Stimulated activated CD4-positive, alpha-beta T cell treated with anti-CD3 and anti-CD28 coated beads, Interleukin-12 subunit alpha, Interleukin-12 subunit beta, amount 100 ng/mL, for 24 hours (primary cell): ENCODE data around the gene CLUH.

ENCODE experiments used
- DNase-seq, 2 experiments: peaks; one replicate each; pipeline ENCODE4 v3.0.0-alpha.2; 2020; ENCODE audit warnings: low read depth in 2 of 2

CLUH gene, protein sequence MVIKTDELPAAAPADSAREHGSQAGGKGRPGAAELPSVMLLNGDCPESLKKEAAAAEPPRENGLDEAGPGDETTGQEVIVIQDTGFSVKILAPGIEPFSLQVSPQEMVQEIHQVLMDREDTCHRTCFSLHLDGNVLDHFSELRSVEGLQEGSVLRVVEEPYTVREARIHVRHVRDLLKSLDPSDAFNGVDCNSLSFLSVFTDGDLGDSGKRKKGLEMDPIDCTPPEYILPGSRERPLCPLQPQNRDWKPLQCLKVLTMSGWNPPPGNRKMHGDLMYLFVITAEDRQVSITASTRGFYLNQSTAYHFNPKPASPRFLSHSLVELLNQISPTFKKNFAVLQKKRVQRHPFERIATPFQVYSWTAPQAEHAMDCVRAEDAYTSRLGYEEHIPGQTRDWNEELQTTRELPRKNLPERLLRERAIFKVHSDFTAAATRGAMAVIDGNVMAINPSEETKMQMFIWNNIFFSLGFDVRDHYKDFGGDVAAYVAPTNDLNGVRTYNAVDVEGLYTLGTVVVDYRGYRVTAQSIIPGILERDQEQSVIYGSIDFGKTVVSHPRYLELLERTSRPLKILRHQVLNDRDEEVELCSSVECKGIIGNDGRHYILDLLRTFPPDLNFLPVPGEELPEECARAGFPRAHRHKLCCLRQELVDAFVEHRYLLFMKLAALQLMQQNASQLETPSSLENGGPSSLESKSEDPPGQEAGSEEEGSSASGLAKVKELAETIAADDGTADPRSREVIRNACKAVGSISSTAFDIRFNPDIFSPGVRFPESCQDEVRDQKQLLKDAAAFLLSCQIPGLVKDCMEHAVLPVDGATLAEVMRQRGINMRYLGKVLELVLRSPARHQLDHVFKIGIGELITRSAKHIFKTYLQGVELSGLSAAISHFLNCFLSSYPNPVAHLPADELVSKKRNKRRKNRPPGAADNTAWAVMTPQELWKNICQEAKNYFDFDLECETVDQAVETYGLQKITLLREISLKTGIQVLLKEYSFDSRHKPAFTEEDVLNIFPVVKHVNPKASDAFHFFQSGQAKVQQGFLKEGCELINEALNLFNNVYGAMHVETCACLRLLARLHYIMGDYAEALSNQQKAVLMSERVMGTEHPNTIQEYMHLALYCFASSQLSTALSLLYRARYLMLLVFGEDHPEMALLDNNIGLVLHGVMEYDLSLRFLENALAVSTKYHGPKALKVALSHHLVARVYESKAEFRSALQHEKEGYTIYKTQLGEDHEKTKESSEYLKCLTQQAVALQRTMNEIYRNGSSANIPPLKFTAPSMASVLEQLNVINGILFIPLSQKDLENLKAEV (N-terminal part only)

DNA sequence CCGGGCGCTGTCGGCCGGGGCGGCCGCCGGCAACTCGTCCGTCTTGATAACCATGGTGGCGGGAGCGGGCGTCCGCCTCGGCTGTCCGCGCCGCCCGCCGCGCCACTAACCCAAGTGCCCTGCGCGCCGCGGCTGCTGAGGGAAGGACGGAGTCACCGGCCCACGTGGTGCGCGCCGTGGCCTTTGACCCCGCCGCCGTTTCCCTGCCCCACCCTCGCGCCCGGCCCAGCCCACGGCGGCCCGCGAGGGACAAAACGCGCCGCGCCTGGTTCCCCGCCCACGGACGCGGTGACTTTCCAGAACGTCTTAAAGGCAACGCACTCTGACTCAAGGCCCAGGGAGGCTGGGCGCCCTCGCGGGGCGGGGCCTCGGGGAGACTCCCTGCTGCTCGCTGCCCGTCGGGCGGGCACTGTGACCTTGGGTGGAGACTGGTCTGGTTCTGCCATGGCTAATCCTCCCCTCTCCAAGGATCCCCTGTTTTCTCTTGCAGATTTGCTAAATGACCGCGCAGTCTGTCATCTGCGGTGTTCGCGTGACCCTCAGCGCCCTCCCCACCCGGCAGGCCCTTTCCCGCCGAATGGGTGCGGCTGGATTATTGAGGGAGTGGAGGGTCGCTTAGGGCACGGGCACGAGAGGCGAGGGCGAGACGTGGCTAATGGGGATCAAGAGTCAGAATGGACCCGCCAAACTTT, at the start of gene CLUH:
Gene CLUH, minus strand, starts transcription at position 157 of the 692 bp plus-strand sequence. Its CDS starts 103 bp downstream, at position 54.
- DNase-seq: peak; percentile 94 to 96

DNA sequence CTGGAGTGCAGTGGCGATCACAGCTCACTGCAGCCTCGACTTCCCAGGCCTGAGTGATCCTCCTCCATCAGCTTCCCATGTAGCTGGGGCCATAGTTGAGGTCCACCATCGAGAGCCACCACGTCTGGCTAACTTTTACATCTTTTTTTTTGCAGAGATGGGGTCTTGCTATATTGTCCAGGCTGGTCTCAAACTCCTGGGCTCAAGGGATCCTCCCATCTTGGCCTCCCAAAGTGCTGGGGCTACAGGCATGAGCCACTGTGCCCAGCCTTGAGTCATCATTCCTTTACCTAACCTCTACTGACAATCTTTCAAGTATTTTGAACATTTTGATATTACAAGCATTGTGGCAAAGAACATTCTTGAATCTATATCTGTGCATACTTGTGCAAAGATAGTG, 47.3 kb upstream of the CLUH start:
- no peak for DNase-seq

DNA sequence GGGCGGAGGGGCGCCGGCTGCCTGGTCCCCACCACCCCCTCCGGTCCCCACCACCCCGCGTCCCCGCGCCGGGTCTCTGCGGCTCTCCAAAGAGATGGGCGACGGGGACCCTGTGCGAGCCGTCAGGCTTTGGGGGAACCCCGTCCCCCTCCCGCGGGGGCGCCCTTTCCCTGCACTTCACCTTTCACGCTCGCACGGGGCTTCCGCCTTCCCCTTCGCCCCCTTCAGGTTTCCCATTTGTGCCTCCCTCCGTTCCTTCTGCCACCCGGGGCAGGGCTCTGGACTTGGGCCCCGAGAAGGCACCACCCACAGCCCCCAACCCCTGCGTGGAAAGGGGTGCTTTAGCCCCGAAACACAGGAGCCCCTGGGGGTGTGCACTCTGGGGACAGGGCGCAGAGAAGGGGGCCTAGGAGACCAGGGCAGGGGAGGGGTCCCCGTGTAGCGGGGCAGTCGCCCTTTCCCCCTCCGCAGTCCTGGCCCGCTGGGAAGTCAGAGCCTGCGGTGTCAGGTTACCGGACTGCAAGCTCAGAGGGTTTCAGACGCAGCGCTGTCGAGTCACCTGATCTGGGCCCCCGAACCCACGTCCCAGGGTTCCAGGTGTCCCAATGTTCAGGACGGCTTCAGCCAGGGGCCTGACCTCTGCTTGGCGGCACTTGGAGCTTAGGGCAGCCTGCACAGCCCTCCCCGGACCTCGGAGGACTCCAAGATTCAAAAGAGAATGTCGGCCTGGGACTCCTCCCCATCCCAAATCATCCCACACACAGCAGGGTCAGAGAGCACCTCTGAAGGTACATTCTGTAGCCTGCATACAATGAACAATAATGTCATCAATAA, 44.5 kb upstream of the CLUH start:
- DNase-seq: no peak

DNA sequence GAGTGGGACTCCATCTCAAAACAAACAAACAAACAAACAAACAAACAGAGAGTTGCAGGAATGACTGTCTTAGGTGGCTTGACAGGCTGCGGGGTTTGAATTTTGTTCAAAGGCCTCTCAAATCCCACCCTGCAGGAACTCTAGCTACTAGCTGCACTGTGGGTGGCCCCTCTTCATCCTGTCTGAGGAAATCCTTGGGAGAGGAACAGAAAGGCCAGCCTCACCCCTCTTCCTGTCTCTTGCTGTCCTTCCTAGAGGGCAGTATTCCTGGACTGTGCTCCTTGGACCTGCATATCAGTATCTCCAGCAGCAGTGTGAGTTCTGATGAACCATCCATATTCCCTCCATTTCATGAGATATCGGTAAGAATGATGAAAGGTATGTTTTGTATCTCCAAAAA, 39.9 kb upstream of the CLUH start:
- no peak for DNase-seq

DNA sequence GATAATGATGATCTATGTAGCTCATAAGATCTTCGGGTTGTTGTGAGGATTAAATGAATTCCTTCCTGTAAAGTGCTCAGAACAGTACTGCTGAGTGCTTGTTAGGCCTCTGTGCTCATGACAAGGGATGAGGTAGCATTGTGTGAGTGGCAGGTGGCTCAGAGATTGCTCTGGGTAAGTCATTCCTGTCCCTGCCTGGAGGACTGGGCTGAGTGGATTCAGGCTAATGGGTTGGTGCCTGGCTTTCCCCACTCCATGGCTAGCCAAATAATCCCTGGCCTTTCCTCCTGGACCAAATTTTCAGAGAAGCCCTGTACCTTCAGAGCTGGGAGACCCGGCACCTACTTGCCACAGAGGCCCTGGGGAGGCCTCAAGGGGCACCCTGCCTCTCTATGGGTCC, 39.2 kb upstream of the CLUH start:
- no peak for DNase-seq

DNA sequence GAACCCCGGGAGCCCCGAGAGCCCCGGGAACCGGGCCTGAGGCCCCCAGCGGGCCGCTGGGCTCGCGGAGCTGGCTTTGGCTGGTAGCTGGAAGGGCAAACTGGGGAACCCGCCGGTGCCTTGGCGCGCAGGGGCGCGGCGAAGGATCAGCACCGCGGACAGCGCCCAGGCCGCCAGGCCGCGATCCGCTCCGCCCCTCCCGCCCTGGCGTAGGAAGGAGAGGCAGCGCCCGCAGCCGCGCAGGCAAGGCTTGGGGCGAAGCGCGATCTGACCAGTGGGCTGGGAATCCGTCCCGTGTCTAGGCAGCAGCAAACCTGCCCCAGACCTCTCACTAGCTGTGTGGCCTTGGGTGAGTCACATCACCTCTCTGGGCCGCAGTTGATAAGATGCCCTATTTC, 38.2 kb upstream of the CLUH start:
- peak; percentile 47 to 66 for DNase-seq

DNA sequence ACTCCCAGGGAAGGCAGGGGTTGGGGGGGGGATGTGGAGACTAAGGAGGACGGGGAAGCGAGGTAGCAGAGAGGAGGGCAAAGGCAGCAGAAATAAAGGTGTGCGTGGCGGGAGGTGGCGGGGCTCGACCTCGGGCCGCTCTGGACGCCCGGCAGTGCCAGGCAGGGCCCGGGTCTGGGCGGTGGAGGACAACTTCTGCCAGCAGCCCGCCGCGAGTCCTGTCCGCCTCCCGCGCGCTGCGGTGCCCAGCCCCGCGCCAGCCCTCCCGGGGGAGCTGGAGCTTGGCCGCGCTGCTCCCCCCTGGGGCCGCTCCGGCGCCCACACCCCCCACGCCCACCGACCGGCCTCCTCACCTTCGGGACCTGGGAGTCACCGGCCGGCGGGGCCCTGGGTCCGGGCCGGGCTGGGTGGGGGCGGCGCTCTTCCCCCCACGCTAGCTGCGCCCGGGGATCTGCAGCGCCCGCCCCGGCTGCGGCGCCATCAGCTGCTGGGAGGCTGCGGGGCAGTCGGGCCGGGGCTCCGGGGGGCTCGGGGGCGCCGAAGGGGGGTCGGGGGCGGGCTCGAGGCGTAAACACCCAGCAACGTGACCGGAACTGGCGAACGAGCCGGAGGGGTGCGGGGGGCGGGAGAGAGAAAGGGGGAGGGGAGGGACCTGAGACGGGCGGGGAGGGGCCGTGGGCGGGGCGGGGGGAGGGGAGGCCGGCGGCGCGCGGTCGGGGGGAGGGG, 37.7 kb upstream of the CLUH start, which contains the start of gene CCDC92B:
Gene CCDC92B, minus strand, starts transcription at position 595 of the 726 bp plus-strand sequence. CDS start 14,507 bp downstream, outside the sequence.
- no peak for DNase-seq

DNA sequence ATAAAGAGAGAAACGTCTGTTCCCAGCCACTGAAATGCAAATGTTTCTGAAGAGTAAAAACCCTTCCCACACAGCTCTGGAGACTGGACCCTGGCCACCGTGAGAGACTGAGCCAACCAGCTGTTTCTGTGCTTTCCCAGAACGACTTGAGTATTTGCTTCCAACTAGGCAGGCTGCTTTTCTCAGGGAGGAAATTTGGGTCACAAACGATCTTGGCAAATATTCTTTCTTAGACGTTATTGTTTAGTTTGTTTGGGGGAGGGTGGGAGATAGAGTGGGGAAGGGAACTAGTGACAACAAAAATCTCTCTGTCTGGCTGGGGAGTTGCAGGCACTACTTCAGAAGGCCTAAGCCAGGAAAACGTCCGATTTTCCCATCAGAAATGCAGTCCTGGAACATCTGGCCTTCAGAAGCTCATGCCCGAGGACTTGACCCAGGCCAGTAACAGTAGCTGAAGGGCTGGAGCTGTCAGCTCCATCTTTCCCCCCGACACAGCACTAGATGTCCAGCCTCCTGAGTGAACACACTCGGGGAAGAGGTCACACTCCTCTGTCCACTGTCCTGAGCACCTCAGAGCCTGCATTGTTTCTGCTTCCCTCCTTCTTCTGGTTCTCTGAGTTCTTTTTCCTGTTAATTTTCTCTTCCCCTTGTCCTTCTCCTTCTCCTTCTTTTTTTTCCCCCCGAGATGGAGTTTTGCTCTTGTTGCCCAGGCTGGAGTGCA, 33.9 kb upstream of the CLUH start:
- DNase-seq: no peak

DNA sequence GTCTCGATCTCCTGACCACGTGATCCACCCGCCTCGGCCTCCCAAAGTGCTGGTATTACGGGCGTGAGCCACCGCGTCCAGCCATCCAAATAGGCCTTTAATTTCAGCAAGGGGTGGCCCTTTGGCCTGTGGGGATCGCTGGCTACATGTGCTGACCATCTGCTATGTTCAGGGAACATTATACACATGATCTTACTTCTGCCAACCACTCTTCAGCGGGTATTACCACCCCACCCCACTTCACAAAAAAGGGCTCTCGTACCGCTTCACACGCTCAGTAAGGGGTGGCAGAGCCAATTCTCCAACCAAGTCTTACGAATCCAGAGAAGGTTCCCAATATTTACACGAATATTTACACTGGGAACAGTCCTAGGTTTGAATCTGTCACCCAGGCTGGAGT, 26.1 kb upstream of the CLUH start:
- no peak for DNase-seq

DNA sequence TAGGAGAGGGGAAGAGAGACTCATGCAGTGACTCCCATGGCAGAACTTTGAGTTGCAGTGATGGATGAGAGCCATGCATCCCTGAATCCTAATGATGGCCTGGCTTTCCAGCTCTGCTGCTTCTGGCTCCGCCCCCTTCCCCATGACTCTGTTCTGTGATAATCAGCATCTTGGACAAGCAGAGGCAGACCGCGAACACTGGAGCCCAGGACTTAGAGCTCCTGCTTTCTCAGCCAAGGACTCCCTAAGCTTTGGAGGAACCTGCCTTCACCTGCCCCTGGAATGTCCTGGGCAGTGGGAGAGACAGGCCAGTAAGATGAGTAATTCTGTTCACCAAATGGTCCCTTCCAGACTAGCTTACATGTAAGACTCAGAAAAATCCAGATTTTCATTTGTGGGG, 25.4 kb upstream of the CLUH start:
- no peak for DNase-seq

DNA sequence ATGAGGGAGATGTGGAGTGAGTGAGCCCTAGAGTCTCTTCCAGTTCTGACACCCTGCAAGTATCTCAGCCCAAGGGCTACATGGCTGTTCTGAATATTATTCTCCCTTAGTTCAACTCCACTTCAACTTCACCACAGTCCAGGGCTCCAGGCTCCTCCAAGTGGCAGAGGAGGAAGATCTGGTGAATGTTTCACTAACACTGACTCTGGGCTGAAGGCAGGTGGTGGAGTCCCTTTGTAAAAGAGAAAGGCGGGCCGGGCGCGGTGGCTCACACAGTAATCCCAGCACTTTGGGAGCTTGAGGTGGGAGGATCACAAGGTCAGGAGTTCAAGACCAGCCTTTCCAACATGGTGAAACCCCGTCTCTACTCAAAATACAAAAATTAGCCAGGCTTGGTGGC, 24.3 kb upstream of the CLUH start:
- no peak for DNase-seq

DNA sequence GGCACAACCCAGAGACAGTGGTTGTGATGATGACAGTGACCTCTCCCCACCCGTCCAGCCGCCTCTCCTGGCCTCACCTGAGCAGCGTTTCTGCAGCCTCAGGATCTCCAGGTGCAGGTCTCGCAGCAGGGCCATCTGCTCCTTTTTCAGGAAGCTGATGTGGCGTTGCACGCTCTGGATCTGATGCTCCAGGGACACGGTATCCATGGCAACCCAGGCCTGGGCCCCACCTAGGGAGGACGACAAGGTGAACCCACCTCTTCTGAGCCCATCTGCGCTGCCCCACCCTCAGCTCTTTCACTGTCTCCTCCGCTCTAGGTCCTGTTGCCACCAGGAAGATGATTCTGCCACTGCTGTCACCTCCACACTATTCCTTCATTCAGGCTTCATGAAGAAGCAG, 23.4 kb upstream of the CLUH start:
- DNase-seq: no peak

DNA sequence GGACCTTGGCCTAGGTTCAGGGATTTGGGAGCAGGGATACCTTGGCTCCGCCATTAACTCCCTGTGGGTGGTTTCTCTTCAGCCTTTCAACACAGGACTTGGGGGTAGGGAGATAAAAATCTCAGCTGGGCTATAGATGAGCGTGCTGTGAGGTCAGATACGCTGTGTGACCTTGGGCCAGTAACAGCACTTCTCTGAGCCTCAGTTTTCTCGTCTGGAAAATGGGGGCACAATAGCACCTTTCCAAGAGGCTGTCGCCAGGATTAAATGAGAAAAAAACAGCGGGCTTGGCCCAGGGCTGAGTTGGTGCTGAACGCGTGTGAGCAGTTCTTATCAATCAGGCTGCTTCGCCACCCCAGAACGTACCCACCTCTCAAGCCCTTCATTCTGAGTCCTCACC, 20.2 kb upstream of the CLUH start:
- no peak for DNase-seq

DNA sequence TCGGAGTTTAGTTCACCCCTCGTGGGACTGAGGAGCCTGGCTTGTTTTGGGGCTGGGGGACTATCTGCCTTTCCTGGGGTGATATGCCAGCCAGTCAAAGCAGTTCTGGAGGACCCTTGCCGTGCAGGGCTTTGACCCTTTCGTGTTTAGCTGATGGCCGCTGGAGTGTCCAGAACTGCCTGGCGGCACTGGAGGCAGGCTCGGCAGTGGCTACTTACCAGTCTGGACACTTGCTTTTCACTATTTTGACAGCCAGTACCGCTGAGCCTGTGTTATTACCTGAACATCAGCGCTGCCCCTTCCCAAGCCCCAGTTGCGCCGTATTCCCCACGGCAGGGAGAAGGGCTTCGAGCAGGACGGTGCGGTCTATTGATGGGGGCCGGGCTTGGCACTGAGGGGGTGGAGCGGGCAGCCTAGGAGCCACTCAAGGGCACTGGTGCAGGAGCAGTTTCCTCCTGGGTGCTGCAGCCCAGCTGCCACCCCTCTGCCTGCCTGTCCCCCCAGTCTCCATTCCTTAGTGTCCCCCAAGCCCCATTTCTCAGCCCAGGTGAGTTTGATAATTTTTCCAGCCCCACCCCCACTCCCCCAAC, 19.3 kb upstream of the CLUH start:
- no peak for DNase-seq

DNA sequence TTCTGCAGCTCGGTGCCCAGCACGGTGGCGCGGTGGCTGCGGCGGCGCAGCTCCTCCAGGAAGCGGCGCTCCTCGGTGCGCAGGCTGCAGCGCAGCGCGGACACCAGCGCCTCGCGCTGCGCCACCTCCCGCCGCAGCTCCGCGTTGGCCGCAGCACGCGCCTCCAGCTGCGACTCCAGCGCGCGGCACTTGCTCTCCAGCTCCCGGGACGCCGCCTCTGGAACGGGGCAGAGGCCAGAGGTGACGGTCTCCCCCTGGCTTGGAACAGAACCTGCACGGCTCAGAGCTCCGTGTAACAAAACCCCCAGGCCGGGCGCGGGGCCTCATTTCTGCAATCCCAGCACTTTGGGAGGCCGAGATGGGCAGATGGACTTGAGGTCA, 13.2 kb upstream of the CLUH start:
- DNase-seq: peak in 1 of 2 experiments; percentile 34

DNA sequence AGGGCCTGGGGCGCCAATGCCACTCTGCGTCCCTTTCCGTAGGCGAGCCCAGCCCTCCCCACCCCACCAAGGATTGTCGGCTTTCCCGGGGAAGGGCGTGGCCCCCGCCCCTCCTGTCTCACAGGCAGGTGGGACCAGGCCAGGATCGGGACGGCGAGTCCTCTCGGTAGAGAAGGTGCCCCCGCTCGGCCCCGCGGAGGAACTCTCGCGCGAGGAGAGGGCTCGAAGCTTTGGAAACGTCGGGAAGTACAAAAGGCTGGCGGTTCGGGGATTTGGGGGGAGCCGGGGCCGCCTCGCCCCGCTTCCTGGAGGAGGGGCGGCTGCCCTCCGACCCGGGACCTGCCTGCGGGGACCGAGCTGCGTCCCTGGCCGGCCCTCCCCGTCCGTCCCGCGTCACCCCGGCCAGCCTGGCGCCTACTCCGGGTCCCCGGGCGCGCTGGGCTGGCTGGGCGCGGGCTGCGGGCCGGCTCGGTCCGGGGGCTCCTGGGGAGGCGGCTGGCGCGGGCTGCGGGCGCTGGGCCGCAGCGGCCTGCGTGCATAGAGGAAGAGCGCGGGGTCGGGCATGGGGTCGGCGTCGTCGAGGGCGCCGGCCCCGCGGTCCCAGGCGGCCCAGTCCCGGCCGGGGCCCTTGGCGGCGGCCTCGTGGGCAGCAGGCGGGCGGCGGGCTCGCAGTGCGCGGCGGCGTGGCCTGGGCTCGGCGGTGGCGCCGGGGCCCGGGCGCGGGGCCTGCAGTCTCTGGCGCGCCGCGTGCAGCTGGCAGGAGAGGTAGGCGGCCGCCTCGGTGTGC, 12.6 kb upstream of the CLUH start:
- DNase-seq: no peak

DNA sequence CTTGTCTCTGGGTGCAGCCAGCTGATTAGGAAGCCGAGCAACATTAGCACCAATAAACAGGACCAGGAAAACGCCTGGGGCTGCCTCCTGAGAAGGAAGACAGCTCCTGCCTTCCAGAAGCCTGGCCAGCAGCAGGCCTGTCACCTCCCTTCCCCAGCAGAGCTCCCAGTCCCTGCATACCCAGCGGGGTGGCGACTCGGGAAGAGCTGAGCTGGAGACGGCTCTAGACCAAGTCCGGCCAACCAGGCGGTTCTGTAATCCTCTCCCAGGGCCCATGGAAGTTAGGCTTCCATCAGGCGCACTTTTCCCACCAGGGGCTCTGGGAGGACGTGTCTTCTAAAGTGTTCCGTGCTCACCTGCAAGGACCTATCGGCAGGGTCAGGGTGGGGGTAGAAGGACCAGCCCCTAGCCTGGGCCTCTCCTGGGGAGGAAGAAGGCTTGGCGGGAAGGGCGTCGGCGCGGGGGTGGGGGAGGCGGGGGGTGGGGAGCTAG, 12.0 kb upstream of the CLUH start:
- no peak for DNase-seq

DNA sequence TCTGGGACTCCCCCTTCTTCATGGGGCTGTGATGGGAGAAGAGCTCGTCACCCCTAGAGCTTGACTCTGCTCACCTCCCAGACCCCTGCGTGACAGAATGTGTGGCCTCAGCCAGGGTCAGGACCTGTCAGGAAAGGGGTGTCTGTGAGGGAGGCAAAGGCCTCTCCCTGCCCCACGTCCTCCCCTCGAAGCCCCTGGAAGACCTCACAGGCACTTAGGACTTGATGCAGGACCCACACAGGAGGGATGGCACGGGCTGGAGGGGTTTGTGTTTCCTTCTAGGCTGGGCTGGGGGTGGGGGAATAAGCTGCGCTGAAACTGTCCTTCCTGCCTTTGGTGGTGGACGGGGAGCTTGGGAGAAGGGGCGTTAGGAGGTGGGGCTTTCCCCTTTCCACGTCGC, 11.0 kb upstream of the CLUH start:
- DNase-seq: no peak
